ENCODE results near the gene GOLGA8O.
"Not testable (repeated sequence)": the region's sequence is repeated elsewhere in the genome, so short reads cannot be mapped to it uniquely, and the experiment has no call there.

- not testable (repeated sequence) for TF ChIP-seq NRF1 (conservative IDR thresholded peaks at IDR 0.05; ENCODE audit: low read depth, low read length); NR2C1 (IDR thresholded peaks at IDR 0.05); SP1 (IDR thresholded peaks at IDR 0.05; ENCODE audit: low read depth, low read length); PBX3 (IDR thresholded peaks at IDR 0.05; ENCODE audit: insufficient replicate concordance, low read depth, low read length); EP300 (IDR thresholded peaks at IDR 0.05; ENCODE audit: borderline replicate concordance in 1 of 2, control insufficient read depth in 1 of 2, low read depth in 2 of 2, low read length in 2 of 2); YY1 (IDR thresholded peaks at IDR 0.05; ENCODE audit: low read depth, low read length); CHD2 (IDR thresholded peaks at IDR 0.05; ENCODE audit: borderline replicate concordance, low read depth, low read length); ZNF207 (IDR thresholded peaks at IDR 0.05; ENCODE audit: borderline replicate concordance); GATAD2B (conservative IDR thresholded peaks at IDR 0.05; ENCODE audit: low read depth); CTCF (IDR thresholded peaks at IDR 0.05 in 2 of 3, conservative IDR thresholded peaks at IDR 0.05 in 1 of 3; ENCODE audit: control insufficient read depth in 2 of 3, extremely low read depth in 1 of 3, insufficient read depth in 1 of 3, low read depth in 3 of 3, low read length in 3 of 3)
- TF ChIP-seq, protein P1, sequence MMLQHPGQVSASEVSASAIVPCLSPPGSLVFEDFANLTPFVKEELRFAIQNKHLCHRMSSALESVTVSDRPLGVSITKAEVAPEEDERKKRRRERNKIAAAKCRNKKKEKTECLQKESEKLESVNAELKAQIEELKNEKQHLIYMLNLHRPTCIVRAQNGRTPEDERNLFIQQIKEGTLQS (IDR thresholded peaks at IDR 0.05; ENCODE audit: borderline replicate concordance, extremely low read depth, low read depth, low read length) = not testable (repeated sequence)
- TF ChIP-seq, protein P2, sequence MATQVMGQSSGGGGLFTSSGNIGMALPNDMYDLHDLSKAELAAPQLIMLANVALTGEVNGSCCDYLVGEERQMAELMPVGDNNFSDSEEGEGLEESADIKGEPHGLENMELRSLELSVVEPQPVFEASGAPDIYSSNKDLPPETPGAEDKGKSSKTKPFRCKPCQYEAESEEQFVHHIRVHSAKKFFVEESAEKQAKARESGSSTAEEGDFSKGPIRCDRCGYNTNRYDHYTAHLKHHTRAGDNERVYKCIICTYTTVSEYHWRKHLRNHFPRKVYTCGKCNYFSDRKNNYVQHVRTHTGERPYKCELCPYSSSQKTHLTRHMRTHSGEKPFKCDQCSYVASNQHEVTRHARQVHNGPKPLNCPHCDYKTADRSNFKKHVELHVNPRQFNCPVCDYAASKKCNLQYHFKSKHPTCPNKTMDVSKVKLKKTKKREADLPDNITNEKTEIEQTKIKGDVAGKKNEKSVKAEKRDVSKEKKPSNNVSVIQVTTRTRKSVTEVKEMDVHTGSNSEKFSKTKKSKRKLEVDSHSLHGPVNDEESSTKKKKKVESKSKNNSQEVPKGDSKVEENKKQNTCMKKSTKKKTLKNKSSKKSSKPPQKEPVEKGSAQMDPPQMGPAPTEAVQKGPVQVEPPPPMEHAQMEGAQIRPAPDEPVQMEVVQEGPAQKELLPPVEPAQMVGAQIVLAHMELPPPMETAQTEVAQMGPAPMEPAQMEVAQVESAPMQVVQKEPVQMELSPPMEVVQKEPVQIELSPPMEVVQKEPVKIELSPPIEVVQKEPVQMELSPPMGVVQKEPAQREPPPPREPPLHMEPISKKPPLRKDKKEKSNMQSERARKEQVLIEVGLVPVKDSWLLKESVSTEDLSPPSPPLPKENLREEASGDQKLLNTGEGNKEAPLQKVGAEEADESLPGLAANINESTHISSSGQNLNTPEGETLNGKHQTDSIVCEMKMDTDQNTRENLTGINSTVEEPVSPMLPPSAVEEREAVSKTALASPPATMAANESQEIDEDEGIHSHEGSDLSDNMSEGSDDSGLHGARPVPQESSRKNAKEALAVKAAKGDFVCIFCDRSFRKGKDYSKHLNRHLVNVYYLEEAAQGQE (IDR thresholded peaks at IDR 0.05; ENCODE audit: low read depth, low read length) = not testable (repeated sequence)
These were observed 27.9 kb upstream of the GOLGA8O start for GRCh38 chr15:32483377-32483776.
